Endothelial cell of umbilical vein (primary cell): Measurements from ENCODE around the gene TMEM234. TPM values are rescaled to one million over a fixed set of nuclear protein-coding genes. Genes with fewer than 3 reads are reported as not detected.
"Not testable (repeated sequence)": the region's sequence is repeated elsewhere in the genome, so short reads cannot be mapped to it uniquely, and the experiment has no call there.

Source experiments
- BruUV-seq: library from RNA; stranded (reverse); fragments of 400-500 nt; replicated peaks from 2 replicates; lab custom pipeline; 2021; lab: Mats Ljungman, UMichigan
- CTCF ChIA-PET: fragments of 300-600, 350-600 bp; sonication (Branson Sonifier 250); formaldehyde crosslinking; loops from one replicate; lab custom pipeline; 2021; ENCODE audit warnings: antibody characterized with exemption, inconsistent platforms; lab: Charles Lee
- POLR2A ChIA-PET: fragments of 300-600, 350-600 bp; sonication (Branson Sonifier 250); formaldehyde crosslinking; loops from one replicate; lab custom pipeline; 2021; ENCODE audit warnings: antibody characterized with exemption, inconsistent platforms; lab: Charles Lee
- DNase-seq: peaks from one replicate; pipeline ENCODE4 v3.0.0-alpha.2; 2011; ENCODE audit warnings: low read depth, low spot score
- FAIRE-seq: peaks from 2 replicates; lab custom pipeline; 2011; peaks lifted over from hg19 to GRCh38; lab: Jason Lieb, UNC
- H2AFZ ChIP-seq: 2 replicates; pipeline ENCODE4 v1.6.0; 2012; ENCODE audit warnings: low read depth, low read length, control low read depth, inconsistent platforms
- H3K27ac ChIP-seq: 2 replicates; pipeline ENCODE4 v1.5.1; 2011; ENCODE audit warnings: low read depth, mild to moderate bottlenecking, control low read depth, low read length, moderate library complexity; ENCODE audit not compliant: insufficient read depth
- H3K27me3 ChIP-seq, 2 experiments: 2 replicates each; pipeline versions ENCODE4 v1.6.0 to v1.6.1; 2011; ENCODE audit warnings: low read length in 2 of 2, mixed read lengths in 1 of 2; ENCODE audit not compliant: control insufficient read depth in 2 of 2, insufficient read depth in 2 of 2
- H3K36me3 ChIP-seq, 2 experiments: 2 replicates in 1 of 2; 3 replicates in 1 of 2; pipeline ENCODE4 v1.5.1; 2011; ENCODE audit warnings: low read length in 2 of 2, mild to moderate bottlenecking in 1 of 2, moderate library complexity in 1 of 2; ENCODE audit not compliant: control insufficient read depth in 2 of 2, insufficient read depth in 2 of 2; ENCODE audit errors: extremely low read depth in 1 of 2
- H3K4me1 ChIP-seq: 3 replicates; pipeline ENCODE4 v1.5.1; 2011; ENCODE audit warnings: mild to moderate bottlenecking, low read length; ENCODE audit not compliant: control insufficient read depth, insufficient read depth; ENCODE audit errors: extremely low read depth
- H3K4me2 ChIP-seq: 2 replicates; pipeline ENCODE4 v1.6.1; 2011; ENCODE audit warnings: low read length, control low read depth, mixed read lengths; ENCODE audit not compliant: insufficient read depth
- H3K4me3 ChIP-seq, 3 experiments: fragments of 200-600 bp in 1 of 3; sonication (generic), shearing (Covaris generic) in 1 of 3; replicated peaks in 1 of 3; 2 replicates each; pipeline ENCODE4 v1.5.1; 2011 to 2016; ENCODE audit warnings: control low read depth in 3 of 3, low read length in 3 of 3, mild to moderate bottlenecking in 2 of 3, inconsistent platforms in 1 of 3, low read depth in 1 of 3, moderate library complexity in 1 of 3; ENCODE audit not compliant: insufficient read depth in 1 of 3
- H3K79me2 ChIP-seq: 2 replicates; pipeline ENCODE4 v1.6.0; 2012; ENCODE audit warnings: low read length, inconsistent platforms; ENCODE audit not compliant: control insufficient read depth, insufficient read depth
- H3K9ac ChIP-seq: replicated peaks from 2 replicates; pipeline ENCODE3; 2011; ENCODE audit warnings: low read length, control low read depth; ENCODE audit not compliant: insufficient read depth; ENCODE audit errors: extremely low read depth
- H3K9me1 ChIP-seq: replicated peaks from 3 replicates; pipeline ENCODE4 v1.6.0; 2011; ENCODE audit warnings: mild to moderate bottlenecking, low read length; ENCODE audit not compliant: control insufficient read depth, insufficient read depth; ENCODE audit errors: extremely low read depth
- H3K9me3 ChIP-seq: replicated peaks from 2 replicates; pipeline ENCODE4 v1.5.1; 2012; ENCODE audit warnings: low read length, inconsistent platforms; ENCODE audit not compliant: control insufficient read depth, insufficient read depth
- H4K20me1 ChIP-seq: replicated peaks from 2 replicates; pipeline ENCODE3; 2011; ENCODE audit warnings: mild to moderate bottlenecking, low read length; ENCODE audit not compliant: control insufficient read depth, insufficient read depth; ENCODE audit errors: extremely low read depth
- EZH2 ChIP-seq: IDR thresholded peaks from 2 replicates; pipeline ENCODE4 v1.6.1; 2012; ENCODE audit warnings: borderline replicate concordance, low read depth, mild to moderate bottlenecking, moderate library complexity, low read length, inconsistent platforms; ENCODE audit not compliant: severe bottlenecking
- FOS ChIP-seq: IDR thresholded peaks from 2 replicates; pipeline ENCODE4 v1.6.1; 2011; ENCODE audit warnings: mild to moderate bottlenecking, low read length, moderate library complexity, borderline replicate concordance; ENCODE audit not compliant: insufficient read depth
- GATA2 ChIP-seq: IDR thresholded peaks from 2 replicates; pipeline ENCODE4 v1.7.0; 2011; ENCODE audit warnings: low read depth, mild to moderate bottlenecking, moderate library complexity, mixed read lengths, low read length; ENCODE audit not compliant: insufficient read length, insufficient read depth
- JUN ChIP-seq: IDR thresholded peaks from 2 replicates; pipeline ENCODE4 v1.6.1; 2011; ENCODE audit warnings: borderline replicate concordance, low read depth; ENCODE audit not compliant: insufficient read length, insufficient read depth
- MYC ChIP-seq: IDR thresholded peaks from one replicate; pipeline ENCODE4 v1.6.1; 2011; ENCODE audit warnings: mild to moderate bottlenecking, low read depth, low read length
- POLR2A ChIP-seq: IDR thresholded peaks from 2 replicates; pipeline ENCODE4 v1.6.1; 2012; ENCODE audit warnings: low read depth, mild to moderate bottlenecking, control low read depth, low read length
- POLR2AphosphoS5 ChIP-seq: IDR thresholded peaks from 2 replicates; pipeline ENCODE4 v1.6.1; 2012; ENCODE audit warnings: low read depth, mild to moderate bottlenecking, control low read depth, low read length, moderate library complexity; ENCODE audit not compliant: insufficient read depth
- dilution Hi-C: fragments of 300-500 bp; cut with MboI; formaldehyde crosslinking; loops from one replicate; pipeline ENCODE4 v1.15.0; 2019; ENCODE audit warnings: low sequenced_read_pairs; ENCODE audit not compliant: extremely low pct_ligation_motif_present
- intact Hi-C: fragments of 100-400 bp; cut with micrococcal nuclease; formaldehyde crosslinking; loops from one replicate; pipeline ENCODE4 v1.10.0; 2022
- polyA plus RNA-seq, 4 experiments: library from polyadenylated mRNA; depleted of rRNA in 3 of 4; stranded (reverse) in 3 of 4; unstranded in 1 of 4; fragments of >200 nt; gene quantifications; 2 replicates each; pipeline versions ENCODE4 v1.2.1 to v1.2.3, GENCODE V29; 2011 to 2012; ENCODE audit warnings: missing spikeins in 1 of 4
- total RNA-seq: library from RNA; stranded (reverse); gene quantifications from 2 replicates; pipeline ENCODE4 v1.2.3, GENCODE V29; 2021
- TF ChIP-seq, protein P1 (sequence below): IDR thresholded peaks from 2 replicates; pipeline ENCODE4 v1.6.1; 2011; ENCODE audit not compliant: insufficient read depth, insufficient read length
- TF ChIP-seq, protein P2 (sequence below), 2 donors: IDR thresholded peaks; 1 replicate in 1 of 2; 2 replicates in 1 of 2; pipeline ENCODE4 v1.5.1; 2011; ENCODE audit warnings: low read length in 2 of 2, mild to moderate bottlenecking in 2 of 2, moderate library complexity in 2 of 2, control low read depth in 1 of 2, inconsistent platforms in 1 of 2, low read depth in 1 of 2; ENCODE audit not compliant: insufficient read depth in 1 of 2; ENCODE audit errors: extremely low read depth in 1 of 2

The TMEM234 gene
- total and polyA plus RNA-seq, 2 donors (not counting 3 experiments of a cell fraction or from before 2014, with no cell fraction given) = 20.7 to 21.3 TPM

DNA sequence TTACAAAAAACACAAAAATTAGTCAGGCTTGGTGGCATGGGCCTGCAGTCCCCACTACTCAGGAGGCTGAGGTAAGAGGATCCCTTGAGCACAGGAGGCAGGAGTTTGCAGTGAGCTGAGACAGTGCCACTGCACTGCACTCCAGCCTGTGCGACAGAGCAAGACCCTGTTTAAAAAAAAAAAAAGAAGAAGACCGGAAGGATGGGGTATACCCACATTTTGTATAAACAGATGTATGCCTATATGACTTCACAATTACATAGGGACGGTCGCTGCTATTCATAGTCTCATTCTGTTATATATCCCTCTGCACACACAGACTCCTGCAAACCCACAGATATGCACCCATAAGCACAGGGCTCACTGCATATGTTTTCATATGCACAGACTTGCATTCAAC lies 41.6 kb upstream of the TMEM234 start:
- dilution Hi-C loops = no loop called here
- H3K27me3 ChIP-seq = no peaks in the 10 kb centered on the region
- no peak overlapping the region for H3K9ac ChIP-seq
- H4K20me1 ChIP-seq = no peaks in the 10 kb centered on the region
- H3K4me2 ChIP-seq = no peak overlapping the region
- no peaks in the 10 kb centered on the region for H3K36me3 ChIP-seq
- H3K9me1 ChIP-seq = no peaks in the 10 kb centered on the region
- no peaks in the 10 kb centered on the region for H3K9me3 ChIP-seq
- BruUV-seq = no TSS peak
- H3K4me3 ChIP-seq = no peak overlapping the region
- FAIRE-seq = no peak
- no peak overlapping the region for H3K27ac ChIP-seq
- TF ChIP-seq POLR2A (no peak), POLR2AphosphoS5 (no peak), JUN (no peak), GATA2 (no peak), EZH2 (no peak), MYC (no peak), FOS (no peak)
- TF ChIP-seq, protein P1, sequence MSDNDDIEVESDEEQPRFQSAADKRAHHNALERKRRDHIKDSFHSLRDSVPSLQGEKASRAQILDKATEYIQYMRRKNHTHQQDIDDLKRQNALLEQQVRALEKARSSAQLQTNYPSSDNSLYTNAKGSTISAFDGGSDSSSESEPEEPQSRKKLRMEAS = no peak
- TF ChIP-seq, protein P2, sequence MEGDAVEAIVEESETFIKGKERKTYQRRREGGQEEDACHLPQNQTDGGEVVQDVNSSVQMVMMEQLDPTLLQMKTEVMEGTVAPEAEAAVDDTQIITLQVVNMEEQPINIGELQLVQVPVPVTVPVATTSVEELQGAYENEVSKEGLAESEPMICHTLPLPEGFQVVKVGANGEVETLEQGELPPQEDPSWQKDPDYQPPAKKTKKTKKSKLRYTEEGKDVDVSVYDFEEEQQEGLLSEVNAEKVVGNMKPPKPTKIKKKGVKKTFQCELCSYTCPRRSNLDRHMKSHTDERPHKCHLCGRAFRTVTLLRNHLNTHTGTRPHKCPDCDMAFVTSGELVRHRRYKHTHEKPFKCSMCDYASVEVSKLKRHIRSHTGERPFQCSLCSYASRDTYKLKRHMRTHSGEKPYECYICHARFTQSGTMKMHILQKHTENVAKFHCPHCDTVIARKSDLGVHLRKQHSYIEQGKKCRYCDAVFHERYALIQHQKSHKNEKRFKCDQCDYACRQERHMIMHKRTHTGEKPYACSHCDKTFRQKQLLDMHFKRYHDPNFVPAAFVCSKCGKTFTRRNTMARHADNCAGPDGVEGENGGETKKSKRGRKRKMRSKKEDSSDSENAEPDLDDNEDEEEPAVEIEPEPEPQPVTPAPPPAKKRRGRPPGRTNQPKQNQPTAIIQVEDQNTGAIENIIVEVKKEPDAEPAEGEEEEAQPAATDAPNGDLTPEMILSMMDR (IDR thresholded peaks at IDR 0.05; ENCODE audit: extremely low read depth in 1 of 2, insufficient read depth in 1 of 2, low read depth in 1 of 2, low read length in 2 of 2) = no peak
- DNase-seq = no peak
- CTCF ChIA-PET = no interaction called here
- intact Hi-C loops = no loop called here
- POLR2A ChIA-PET = no interaction called here
- no peak overlapping the region for H2AFZ ChIP-seq
- H3K4me1 ChIP-seq = peaks cover 5% of the 10 kb centered on the region
- H3K79me2 ChIP-seq = no peaks in the 10 kb centered on the region

DNA sequence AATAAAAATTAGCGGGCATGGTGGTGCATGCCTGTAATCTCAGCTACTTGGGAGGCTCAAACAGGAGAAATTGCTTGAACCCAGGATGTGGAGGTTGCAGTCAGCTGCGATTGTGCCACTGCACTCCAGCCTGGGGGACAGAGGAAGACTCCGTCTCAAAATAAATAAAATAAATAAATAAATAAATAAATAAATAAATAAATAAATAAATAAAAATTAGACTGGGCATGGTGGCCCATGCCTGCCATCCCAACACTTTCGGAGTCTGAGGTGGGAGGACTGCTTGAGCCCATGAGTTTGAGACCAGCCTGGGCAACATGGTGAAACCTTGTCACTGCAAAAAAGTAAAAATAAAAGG lies 41.1 kb upstream of the TMEM234 start:
- H3K4me2 ChIP-seq, H3K9me1 ChIP-seq, H3K9me3 ChIP-seq, POLR2A ChIA-PET, H3K9ac ChIP-seq, H3K36me3 ChIP-seq, BruUV-seq, H3K79me2 ChIP-seq, H3K4me1 ChIP-seq, DNase-seq, H3K27ac ChIP-seq, dilution Hi-C loops, H3K4me3 ChIP-seq, H3K27me3 ChIP-seq, H4K20me1 ChIP-seq, FAIRE-seq, intact Hi-C loops, H2AFZ ChIP-seq: not testable (repeated sequence)
- CTCF ChIA-PET = interaction anchor here (1.4 kb wide), 1 partner anchor 15 kb away, joined by 13 read pairs; no protein-coding TSS in a partner anchor
